Progenitor cell of endocrine pancreas (in vitro differentiated cells): ENCODE data around the gene GAS2L1. TPM values are rescaled to one million over a fixed set of nuclear protein-coding genes. Genes with fewer than 3 reads are reported as not detected.

Experiments used
- DNase-seq: peaks from one replicate; pipeline ENCODE4 v3.0.0; 2021; ENCODE audit warnings: low spot score; ENCODE audit not compliant: unreplicated experiment
- H3K27ac Mint-ChIP-seq: 2 replicates; pipeline ENCODE4 v1.8.0; 2021; ENCODE audit warnings: mild to moderate bottlenecking, moderate library complexity, mixed read lengths
- H3K27me3 Mint-ChIP-seq: 2 replicates; pipeline ENCODE4 v1.8.0; 2021; ENCODE audit warnings: mixed read lengths
- H3K36me3 Mint-ChIP-seq: 2 replicates; pipeline ENCODE4 v1.8.0; 2022; ENCODE audit warnings: mixed read lengths; ENCODE audit not compliant: insufficient read depth
- H3K4me1 Mint-ChIP-seq: 2 replicates; pipeline ENCODE4 v1.8.0; 2021; ENCODE audit warnings: low read depth, mixed read lengths
- H3K4me3 Mint-ChIP-seq: 2 replicates; pipeline ENCODE4 v1.8.0; 2021; ENCODE audit warnings: low read depth, mild to moderate bottlenecking, moderate library complexity, mixed read lengths
- H3K9me3 Mint-ChIP-seq: 2 replicates; pipeline ENCODE4 v1.8.0; 2021; ENCODE audit warnings: low read depth, mixed read lengths
- total RNA-seq: library from RNA; stranded (reverse); gene quantifications from 2 replicates; pipeline ENCODE4 v1.2.1, GENCODE V29; 2021
- TF ChIP-seq, protein P1 (sequence below): fragments of 200-600 bp; sonication (generic); IDR thresholded peaks from one replicate; pipeline ENCODE4 v1.5.0; 2021; ENCODE audit warnings: antibody characterized with exemption, mild to moderate bottlenecking; ENCODE audit not compliant: unreplicated experiment

GAS2L1 gene
- total RNA-seq, 1 donor from 2014 or later: 11.5 TPM

DNA sequence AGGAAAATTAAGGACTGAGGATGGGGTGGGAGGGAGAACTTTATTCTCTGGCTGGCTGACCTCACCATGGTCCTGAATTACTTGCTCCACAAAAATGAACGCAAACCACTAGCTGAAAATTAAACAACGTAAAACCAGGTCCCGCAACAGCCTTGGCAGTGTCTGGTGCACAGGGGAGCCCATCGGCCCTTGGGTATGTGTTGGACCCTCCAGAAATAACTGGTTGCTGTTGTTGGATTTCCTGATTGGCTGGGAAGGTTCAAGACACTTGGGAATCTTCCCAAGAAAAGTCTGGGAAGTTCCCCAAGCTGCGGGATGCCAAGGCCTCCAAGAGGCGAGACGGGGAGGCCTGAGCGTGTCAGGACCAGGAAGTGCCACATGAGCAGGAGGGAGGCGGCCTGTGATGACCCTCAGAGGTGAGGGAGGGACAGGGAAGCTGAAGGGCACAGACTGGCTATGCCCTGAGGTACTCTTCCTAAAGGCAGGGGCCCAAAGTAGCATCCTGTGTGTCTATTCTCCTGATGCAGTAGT lies 19.4 kb downstream of the GAS2L1 start:
- TF ChIP-seq, protein P1, sequence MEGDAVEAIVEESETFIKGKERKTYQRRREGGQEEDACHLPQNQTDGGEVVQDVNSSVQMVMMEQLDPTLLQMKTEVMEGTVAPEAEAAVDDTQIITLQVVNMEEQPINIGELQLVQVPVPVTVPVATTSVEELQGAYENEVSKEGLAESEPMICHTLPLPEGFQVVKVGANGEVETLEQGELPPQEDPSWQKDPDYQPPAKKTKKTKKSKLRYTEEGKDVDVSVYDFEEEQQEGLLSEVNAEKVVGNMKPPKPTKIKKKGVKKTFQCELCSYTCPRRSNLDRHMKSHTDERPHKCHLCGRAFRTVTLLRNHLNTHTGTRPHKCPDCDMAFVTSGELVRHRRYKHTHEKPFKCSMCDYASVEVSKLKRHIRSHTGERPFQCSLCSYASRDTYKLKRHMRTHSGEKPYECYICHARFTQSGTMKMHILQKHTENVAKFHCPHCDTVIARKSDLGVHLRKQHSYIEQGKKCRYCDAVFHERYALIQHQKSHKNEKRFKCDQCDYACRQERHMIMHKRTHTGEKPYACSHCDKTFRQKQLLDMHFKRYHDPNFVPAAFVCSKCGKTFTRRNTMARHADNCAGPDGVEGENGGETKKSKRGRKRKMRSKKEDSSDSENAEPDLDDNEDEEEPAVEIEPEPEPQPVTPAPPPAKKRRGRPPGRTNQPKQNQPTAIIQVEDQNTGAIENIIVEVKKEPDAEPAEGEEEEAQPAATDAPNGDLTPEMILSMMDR: no peak
- no peak for DNase-seq
- Mint-ChIP-seq H3K4me1 (no peaks in the 10 kb centered on the region), H3K4me3 (no peak overlapping the region), H3K36me3 (peaks cover 7% of the 10 kb centered on the region), H3K9me3 (no peaks in the 10 kb centered on the region), H3K27ac (no peak overlapping the region), H3K27me3 (no peaks in the 10 kb centered on the region)

DNA sequence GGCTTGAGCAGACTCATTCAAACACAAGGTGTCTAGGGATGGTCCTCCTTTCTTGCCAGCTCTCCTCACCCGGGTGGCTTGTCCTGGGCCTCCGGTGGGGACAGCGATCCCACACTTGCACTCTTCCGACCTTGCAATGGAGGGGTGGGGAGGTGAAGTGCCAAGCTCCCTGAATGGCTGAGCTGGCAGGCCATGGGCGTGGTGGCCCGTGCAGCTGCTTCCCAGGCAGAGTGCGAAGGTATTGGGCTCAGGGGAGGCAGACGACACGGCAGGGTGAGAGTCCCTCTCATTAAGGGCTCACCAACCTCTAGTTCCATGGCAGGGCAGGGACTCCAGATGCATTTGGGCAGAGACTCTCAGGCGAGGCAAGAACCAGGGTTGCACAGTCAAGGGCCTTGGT lies 20.0 kb downstream of the GAS2L1 start:
- TF ChIP-seq, protein P1: no peak
- Mint-ChIP-seq H3K27ac (no peak overlapping the region), H3K27me3 (no peaks in the 10 kb centered on the region), H3K4me1 (no peaks in the 10 kb centered on the region), H3K4me3 (no peak overlapping the region), H3K36me3 (peaks cover 7% of the 10 kb centered on the region), H3K9me3 (no peaks in the 10 kb centered on the region)
- no peak for DNase-seq

DNA sequence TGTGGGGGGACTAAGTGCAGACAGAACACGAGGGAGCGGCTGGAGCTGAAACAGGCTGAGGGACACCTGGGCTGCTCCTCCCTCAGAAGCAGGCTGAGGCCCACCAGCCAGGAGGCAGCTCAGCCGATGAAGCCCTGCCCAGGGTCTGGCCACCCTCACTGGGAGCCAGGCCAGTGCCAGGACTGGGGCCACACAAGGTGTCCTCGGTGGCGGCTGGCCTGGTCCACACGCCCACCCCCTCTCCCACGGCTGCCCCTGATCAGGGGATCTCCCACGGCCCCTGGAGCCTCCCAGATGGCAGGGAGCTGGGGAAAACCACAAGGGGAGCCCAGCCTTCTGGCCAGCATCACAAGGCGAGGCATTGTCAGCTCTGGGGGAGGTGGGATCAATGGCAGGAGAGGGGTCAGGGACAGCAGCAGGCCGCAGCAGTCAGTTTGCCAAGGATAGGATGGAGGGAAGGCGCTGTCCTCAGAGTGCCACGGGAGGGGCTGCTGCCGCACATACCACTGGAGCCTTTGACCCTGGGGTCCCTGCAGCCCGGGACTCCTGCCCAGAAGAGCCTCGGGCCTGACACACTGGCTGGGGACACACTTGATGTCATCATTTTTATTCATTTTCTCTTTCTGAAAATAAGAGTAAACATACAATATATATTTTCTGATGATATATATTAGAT lies 20.8 kb downstream of the GAS2L1 start:
- no peak for DNase-seq
- Mint-ChIP-seq H3K9me3 (no peaks in the 10 kb centered on the region), H3K4me3 (no peak overlapping the region), H3K4me1 (no peaks in the 10 kb centered on the region), H3K27me3 (no peaks in the 10 kb centered on the region), H3K36me3 (peaks cover 7% of the 10 kb centered on the region), H3K27ac (no peak overlapping the region)
- TF ChIP-seq, protein P1: no peak

DNA sequence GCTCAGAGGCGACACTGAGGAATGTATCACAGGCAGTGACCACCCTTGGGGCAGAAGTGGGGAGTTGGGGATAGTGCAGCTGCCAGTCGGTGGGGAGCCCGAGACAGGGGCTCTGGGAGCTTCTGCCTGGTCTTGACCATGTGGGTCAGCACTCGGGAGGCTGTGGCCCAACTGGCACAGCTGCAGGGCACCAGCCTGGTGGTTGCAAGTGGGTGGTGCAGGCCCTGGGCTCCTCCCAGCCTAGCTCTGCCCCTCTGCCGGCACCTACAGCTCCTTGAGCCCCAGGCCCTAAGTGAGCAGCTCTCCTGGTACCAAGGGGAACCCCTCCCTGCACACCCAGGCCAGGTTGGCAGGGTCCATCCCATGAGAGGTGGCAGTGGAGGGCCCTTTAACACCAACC lies 21.6 kb downstream of the GAS2L1 start:
- no peaks in the 10 kb centered on the region for H3K9me3 Mint-ChIP-seq
- no peaks in the 10 kb centered on the region for H3K4me1 Mint-ChIP-seq
- peaks cover 7% of the 10 kb centered on the region for H3K36me3 Mint-ChIP-seq
- no peak for DNase-seq
- no peaks in the 10 kb centered on the region for H3K27me3 Mint-ChIP-seq
- no peak overlapping the region for H3K27ac Mint-ChIP-seq
- no peak overlapping the region for H3K4me3 Mint-ChIP-seq
- TF ChIP-seq, protein P1: peak; percentile 16

DNA sequence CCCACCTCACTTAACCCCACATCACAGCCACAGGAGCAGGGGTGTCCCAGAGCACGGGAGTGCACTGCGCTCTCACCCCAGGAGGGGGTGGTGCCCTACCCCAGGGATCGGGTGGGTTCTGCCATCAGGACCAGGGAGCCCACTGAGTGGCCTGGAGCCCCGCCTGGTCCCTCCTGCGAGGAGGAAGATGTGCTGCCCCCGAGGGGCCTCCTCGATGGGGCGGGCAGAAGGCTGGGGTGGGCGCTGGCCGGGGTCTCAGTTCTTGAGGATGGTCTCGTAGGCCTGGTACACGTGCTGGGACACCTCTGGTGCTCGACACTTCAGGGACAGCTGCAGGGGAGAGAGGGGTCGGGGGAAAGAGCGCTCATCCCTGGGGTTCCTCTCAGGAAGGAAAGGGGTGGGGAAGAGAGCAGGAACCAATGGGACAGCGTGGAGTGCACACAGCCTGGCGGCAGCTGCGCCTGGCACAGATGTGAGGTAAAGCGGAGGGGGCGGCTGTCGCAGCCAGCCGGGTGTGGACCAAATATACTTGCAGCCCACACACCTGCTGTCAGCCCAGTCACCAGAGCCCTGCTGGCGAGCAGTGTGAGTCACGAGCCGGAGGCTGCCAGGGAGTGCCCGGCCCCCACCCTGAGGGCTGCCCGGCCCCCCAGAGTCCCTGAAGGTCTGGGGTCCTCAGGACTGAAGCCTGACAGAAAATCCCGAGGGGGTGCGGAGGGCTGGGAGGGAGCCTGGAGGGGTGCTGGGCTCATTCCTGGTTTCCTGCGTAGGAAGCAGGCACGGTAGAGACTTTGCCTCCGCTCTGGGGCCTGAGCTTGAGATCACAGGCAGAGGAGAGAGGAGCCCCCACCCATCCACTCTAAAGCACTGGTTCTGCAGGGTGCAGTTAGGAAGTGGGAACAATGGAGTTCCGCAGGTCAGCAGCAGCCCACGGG lies 22.4 kb downstream of the GAS2L1 start:
- Mint-ChIP-seq H3K27ac (no peak overlapping the region), H3K4me1 (no peaks in the 10 kb centered on the region), H3K4me3 (no peak overlapping the region), H3K9me3 (no peaks in the 10 kb centered on the region), H3K36me3 (peaks cover 11% of the 10 kb centered on the region), H3K27me3 (no peaks in the 10 kb centered on the region)
- DNase-seq: no peak
- TF ChIP-seq, protein P1: no peak
